Activated CD4-positive, alpha-beta T cell treated with anti-CD3 and anti-CD28 coated beads, Interleukin-2, amount 50 U/mL, for 48 hours (primary cell): Measurements from ENCODE around the gene ADAMTS17.

Experiments used
- DNase-seq, 2 experiments: peaks; one replicate each; pipeline ENCODE4 v3.0.0-alpha.2; 2020

Gene ADAMTS17

DNA sequence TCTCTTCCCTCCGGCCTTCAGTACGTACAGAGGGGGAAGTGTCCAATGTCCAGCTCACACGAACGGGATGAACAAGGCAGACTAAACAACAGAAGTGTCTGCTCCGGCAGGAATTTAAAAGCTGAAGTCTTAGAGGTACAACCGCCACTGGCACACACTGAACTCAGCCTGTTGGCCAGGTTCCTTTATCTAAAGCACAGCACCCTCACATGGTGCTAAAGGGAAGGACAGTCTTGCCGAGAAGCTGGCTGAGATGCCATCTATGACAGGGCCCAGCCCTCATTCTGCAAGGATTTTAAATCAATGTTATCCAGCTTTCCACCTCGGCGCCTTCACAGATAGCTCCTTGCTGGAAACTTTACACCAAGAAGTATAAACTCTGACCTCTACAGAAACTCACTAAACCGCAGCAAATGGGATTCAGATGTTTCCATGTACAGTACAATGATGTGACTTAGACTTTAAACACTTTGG is 2.8 kb downstream of the ADAMTS17 start:
- peak; percentile 48 to 65 for DNase-seq

DNA sequence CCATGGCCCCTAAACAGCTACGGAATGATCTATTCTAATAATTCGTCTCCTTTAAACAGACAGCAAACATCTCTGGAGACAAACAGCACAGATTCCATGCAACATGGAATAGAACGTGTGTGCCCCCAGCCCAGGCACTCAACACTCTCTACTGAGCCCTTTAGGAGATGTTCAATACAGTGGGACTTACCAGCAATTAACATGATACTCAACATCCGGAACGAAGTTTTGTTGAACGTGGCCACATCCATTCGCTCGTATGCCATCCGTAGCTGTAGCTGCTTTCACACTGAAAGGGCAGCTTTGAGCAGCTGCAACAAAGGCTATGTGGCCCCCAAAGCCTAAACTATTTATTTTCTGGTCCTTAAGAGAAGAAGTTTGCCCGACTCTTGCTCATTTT is 3.5 kb downstream of the ADAMTS17 start:
- DNase-seq = no peak

DNA sequence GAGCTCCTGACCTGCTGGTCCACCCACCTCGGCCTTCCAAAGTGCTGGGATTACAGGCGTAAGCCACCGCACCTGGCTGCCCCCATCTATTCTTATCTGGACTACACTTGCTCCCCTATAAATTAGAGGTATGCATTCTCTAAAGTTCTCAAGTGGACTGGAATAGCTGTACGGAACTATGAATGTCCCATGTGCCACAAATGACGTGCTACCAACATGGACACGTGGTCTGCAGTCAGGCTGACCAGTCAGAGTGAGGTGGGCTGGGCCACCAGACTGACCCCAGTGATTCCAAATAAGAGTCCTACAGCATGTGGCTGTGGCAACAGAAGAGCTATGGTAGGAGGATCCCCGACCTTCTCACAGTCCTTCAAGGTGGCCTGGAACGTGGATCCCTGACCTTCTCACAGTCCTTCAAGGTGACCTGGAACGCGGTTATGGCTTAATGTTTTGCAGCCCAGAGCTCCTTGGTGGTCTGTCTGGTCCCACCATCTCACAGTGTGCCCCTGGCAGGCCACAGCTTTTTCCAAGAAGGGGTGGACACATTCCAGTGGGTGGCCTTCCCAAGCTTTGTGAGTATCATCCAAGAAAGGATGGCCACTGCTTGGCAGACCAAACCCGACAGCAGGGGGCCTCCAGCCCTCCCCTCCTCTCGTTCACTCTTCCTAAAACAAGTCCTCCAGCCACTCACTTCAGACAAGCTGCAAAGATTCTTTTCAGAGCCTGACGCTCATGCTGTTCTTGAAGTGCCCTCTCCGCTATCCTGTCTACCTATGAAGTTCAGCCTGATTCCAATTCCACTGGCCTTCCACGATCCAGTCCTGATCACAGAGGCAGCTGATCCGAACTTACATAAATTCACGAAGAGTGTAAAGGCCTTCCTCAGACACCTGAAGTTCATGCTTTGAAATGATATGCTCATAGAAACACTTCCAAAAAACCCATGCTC is 4.4 kb downstream of the ADAMTS17 start:
- DNase-seq = no peak

DNA sequence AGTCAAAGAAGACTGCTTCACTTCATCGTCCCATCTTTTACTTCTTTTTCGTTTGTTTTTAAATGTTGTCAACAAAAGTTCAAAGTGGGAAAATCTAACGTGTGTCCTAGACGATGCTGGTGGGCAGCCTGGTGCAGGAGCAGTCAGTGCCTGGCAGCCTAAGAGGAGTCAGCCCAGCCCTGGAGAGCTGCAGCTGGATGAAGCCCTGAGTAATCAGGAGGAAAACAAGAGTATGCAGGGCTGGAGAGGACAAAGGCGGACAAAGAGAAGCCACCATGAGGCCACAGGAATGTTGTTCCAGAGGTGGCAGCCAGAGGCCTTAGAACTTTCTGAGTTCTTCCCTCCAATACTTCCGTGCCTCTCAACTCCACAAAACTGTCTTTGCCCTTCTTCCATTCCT is 5.7 kb downstream of the ADAMTS17 start:
- DNase-seq = no peak

DNA sequence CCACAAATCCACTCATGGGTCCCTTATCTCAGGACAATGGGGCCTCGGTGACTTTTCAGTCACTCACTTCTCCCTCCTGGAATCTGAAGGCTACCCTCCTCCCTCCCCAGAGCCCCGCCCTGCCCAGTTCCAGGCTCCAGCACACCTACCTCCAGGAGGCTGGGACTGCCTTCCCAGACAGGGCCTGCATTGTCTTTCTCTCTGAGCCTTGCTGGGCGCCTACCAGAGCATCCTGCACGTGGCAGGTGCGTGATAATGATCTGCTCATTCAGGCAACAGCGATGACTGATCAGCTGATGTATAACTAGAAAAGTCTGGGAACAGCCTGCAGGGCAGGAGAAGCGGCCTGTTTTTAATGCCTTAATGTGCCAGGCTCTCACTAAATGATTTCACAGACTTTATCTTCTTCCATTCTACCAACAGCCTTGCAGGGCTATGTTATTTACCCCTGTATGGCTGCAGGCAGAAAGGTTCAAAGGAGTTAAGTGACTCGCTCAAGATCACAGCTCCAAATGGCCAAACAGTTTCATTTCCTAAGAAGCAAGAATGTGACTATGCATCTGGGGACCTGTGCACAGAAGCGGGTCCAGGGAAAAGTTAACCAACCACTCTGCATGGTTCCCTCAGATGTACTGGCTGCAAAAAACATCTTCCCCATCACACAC is 6.3 kb downstream of the ADAMTS17 start:
- no peak for DNase-seq

DNA sequence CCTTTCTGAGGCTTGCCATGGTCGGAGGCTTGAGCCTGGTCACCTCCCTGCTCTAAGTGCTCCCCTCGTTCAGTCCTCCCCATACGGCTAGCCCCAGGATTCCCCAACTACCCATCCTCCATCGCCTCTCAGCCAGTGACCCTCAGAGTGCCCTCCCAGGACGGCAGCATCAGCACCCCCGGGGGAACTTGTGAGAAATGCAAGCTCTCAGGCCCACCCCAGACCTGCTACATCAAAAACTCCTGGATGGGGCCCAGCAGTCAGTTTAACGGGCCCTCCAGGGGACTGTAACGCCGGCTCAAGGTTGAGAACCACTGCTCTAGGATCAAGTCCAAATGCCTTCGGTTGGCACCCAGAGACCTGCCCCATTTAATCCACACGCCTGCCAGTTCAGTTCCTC is 6.9 kb downstream of the ADAMTS17 start:
- DNase-seq = no peak

DNA sequence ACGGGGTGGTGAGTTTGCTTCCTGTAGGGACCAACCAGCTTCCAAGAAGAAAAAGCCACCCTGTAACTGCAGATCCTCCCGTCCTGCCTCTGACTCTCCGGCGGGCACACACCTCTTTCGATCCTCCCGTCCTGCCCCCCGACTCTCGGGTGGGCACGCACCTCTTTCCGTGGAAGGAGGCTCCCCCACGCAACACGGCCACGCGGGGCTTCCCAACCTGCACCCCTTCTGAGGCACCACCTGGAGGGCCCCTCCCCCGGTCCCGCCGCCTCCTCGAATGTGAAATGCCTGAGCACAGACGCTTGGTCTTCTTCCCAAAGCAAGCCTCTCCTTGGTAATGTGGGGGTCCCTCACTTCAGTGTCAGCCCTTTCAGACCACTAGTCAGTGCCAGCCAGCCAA is 7.3 kb downstream of the ADAMTS17 start:
- no peak for DNase-seq

DNA sequence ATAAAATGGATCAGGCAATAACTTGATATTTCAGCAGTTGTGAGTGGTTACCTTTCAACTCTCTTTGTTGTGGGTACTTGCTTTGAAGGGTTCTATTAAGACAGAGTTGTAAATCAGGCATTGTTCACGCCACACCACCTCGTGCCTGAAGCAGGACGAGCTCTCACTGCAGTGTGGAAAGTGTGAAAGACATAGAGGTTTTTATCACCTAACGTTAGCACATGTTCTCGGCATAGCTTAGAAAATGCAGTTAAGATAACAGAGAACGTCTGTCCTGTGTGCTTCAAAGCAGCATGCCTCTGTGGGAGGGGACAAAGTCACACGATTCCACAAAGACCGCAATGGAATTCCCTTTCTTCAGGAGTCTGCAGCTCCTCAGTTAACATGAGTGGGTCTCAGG is 7.8 kb downstream of the ADAMTS17 start:
- no peak for DNase-seq

DNA sequence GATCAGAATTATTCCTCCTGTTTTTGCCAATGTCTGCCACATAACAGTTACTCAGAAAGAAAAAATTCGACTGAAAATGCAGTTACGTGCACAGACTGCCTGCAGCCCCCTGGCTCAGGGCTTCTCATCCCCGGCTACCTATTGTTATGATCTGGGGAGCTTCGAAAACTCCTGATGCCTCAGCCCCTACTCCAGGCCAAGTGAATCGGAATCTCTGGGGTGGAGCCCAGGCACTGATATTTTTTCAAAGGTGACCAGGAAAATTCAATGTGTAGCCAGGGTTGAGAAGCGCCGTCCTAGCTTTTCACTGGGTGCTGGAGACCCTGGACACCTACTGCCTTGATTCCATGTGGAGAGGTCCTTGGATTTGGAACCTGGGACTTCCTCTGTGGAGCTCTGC is 8.5 kb downstream of the ADAMTS17 start:
- DNase-seq = no peak

DNA sequence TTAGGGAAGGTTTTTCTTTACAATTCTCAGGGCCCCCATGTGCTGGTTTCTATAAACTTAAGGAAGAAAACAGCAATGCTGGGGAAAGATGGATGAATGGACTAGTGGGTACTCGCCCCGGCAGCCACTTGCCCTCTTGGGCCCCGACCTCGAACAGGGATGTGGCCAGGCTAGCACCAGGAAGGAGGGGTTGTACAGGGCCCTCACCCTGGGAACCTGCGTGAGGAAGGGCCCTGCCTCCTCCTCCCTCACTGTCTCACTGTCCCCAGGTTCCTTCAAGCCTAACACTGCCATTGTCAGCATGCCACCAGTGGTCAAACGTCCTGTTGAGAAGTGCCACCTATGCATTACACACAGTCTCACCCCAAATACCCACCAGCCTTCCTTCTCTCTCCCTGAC is 9.1 kb downstream of the ADAMTS17 start:
- DNase-seq = no peak

DNA sequence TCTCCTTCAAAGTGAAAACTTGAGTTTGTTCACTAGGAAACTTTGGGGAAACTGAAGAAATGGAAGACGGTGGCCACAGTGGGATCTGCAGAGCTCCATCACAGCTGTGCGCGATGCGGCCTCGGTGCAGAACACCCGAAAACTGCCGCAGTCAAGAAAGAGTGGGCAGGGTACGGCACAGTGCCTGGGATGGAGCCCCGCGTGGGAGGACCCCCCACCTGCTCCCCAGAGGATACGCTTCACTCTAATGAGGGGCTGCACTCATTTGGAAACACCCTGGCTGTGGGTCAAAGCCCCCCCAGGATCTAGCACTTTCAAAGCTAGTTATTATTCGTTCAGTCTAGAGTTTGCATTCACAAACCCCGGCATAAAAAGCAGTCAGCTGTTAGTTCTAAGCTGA is 9.5 kb downstream of the ADAMTS17 start:
- DNase-seq = no peak

DNA sequence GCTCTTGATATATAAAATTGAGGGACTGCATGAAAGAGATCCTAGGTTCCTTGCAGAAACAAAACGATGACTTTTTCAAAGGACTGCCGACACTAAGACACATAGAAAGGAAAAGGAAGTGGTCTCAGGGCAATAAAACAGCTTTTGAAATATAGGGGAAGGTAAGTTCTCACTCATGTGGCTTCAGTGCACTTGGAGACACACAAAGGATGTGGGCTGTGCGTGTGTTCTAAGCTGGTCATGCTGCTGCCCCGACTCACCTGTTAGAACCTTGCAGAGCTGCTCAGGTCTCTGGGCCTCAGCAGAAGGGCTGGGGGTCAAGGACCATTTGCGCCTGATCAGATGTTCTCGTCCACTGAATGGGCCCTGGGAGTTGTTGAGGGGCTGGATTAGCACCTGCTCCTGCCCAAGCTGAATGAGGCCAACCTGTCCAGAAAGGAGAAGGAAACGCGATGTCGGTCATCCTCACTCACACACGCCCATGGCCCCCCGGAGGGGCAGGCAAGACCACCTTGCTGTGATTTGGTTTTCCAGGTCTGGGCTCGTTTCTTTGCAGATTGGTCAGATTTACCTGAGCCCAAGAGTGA is 11.1 kb downstream of the ADAMTS17 start:
- DNase-seq = no peak

DNA sequence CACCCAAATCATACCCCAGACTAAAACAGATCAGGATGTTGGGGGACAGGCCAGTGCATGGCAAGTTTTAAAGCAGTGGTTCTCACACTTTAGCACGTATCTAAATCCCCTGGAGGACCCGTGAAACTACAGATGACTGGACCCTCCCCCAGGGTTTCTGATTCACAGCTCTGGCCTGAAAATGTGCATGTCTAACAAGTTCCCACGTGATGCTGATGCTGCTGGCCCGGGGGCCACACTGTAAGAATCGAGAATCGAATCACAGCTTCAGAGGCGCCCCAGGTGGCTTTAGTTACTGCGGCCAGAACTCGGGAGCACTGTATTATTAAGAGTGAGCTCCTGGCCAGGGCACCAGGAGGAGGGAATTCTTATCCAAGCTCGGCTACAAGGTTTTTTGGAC is 11.6 kb downstream of the ADAMTS17 start:
- DNase-seq = peak; percentile 33 to 50

DNA sequence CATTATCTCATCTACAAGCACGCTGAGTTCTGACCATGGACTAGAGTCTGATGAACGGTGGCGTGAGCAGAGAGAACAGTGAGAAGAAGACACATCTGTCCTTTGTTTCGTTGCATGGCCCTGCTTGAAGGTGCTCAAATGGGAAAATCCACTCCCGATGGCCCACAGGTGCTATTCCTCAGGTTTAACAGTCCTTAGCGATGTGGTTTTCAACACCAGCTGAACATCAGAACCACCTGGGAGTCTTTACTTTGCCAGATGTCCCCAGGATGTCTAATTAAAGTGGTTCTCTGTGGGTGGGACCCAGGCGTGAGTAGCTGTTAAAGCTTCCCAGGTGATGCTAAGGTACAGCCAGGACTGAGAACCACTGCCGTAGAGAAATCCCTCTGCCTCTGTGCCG is 13.0 kb downstream of the ADAMTS17 start:
- no peak for DNase-seq

DNA sequence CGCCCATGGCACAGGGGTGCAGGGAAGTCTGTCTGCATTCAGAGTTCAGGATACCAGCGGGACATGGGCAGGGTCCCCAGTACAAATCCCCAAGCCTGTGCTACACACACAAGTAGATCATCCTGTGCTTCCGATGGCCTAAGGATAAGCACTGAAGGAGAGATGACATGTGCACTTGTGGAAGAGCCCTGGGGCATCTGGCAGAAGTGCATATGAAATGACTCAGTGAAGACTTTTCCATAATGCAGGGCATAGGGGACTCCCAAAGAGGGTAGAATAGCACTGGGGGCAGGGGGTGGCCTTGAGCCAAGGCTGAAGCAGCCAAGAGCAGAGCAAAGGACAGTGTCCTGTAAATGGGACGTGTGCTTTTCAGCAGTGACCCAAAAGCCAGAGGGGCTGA is 22.9 kb downstream of the ADAMTS17 start:
- DNase-seq = no peak

DNA sequence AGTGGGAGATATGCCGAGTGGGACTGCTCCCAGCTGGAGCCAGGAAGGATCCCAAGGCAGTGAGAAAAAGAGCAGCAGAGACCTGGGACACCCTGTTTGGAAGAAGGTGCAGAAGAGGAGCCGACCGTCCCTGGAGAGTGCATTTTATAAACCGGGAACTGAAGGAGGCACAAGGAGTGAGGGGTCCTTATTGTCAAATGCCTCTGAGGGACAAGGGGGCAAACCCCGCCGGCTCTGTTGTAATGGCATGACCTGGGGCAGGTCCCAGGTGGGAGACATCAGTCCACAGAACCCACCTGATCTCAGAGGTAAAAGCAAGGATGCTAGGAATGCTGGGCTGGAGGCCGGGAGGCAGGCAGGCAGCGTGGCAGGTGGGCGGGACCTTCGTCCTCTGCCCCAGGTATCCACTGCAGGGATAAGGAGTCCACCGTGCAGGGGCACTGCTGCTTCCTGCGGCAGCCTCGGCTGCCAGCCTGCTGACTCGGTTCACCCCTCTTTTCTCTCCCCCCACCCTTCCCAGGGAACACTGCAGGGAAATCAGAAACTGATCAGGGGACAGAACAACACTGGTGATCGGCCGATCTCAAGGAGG is 26.9 kb downstream of the ADAMTS17 start:
- DNase-seq = no peak

DNA sequence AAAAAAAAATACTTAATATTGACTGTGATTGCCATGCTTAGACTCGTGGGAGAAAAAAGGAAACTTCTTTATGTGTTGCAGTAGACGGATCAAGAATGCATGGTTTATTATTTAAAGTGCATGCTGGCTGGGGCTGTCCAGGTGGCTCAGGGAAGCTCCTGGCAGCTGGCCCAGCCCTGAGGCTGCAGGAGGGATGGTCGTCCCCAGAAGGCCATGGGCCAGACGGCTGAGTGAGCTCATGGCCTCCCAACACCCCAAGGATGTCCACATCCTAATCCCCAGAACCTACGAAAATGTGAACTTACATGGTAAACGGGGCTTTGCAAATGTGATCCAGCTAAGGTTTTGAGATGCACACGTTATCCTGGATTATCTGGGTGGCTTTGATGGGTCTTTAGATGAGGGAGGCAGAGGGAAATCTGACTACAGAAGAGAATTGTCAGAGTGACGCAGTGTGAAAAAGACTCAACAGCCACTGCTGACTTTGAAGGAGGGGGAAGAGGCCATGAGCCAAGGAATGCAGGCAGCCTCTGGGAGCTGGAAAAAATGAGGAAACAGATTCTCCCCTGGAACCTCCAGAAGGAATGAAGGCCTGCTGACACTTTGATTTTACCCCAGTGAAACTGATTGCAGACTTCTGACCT is 29.8 kb downstream of the ADAMTS17 start:
- no peak for DNase-seq

DNA sequence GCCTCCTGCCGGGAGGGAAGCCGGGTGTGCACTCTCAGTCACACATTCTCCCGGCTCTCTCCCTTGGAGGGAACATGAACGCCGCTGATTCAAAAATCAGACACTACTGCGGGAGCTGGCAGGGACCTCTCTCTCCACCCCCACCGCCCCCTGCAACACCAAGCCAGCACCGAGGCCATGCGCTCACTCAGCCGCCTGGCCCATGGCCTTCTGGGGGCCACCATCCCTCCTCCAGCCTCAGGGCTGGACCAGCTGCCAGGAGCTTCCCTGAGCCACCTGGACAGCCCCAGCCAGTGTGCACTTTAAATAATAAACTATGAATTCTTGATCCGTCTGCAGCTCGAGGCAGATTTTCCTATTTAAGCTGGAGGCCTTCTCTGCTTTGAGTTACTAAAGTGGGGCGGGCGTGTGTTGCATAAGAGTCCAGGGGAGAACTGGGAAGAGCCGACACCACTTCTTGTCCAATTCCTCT is 30.6 kb downstream of the ADAMTS17 start:
- DNase-seq = no peak

DNA sequence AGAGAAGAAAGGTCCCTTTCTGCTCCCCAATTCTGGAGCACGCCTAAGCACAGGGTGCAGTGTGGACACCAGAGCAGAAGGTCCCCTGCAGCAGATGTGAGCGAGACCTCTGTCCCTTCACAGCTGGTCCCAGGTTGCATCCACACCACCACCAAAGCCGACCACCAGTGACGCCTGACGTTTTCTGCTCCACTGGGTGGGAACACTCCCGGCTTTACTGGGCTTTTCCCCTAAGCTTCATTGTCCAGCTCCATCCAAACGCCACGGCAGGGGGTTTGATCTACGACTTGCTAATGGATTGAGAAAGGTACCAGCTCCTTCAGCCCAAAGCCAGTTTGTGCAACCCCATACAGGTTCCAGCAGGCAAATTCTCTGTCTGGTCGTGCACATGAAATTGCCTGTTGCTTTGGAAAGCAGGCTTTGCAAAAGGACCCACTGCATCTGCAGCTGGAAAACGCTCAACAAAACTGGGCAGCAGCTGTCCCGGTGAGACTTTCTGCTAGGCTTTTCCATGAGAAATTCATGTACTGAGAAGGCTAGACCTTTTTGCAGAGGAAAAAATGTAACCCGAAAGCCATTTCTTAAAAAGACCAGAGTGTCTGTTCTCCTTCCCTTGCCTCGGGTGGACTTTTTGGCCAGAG is 31.1 kb downstream of the ADAMTS17 start:
- no peak for DNase-seq

DNA sequence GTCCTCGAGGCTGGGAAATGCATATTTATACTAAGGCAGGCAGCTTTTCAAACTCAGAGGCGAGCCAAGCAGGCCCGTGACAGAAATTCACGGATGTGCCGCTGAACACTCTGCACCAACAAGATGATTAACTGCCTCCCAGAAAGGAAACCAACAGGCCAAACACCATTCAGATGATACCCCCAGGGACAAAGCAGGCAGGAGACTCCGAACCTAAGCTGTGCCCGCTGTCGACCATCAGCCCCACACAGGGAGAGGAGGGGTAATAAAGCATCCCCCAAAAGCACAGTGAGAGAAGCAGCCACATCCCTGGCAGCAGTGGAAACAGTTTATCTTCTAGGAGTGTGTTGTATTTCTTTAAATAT is 31.8 kb downstream of the ADAMTS17 start:
- DNase-seq = no peak

DNA sequence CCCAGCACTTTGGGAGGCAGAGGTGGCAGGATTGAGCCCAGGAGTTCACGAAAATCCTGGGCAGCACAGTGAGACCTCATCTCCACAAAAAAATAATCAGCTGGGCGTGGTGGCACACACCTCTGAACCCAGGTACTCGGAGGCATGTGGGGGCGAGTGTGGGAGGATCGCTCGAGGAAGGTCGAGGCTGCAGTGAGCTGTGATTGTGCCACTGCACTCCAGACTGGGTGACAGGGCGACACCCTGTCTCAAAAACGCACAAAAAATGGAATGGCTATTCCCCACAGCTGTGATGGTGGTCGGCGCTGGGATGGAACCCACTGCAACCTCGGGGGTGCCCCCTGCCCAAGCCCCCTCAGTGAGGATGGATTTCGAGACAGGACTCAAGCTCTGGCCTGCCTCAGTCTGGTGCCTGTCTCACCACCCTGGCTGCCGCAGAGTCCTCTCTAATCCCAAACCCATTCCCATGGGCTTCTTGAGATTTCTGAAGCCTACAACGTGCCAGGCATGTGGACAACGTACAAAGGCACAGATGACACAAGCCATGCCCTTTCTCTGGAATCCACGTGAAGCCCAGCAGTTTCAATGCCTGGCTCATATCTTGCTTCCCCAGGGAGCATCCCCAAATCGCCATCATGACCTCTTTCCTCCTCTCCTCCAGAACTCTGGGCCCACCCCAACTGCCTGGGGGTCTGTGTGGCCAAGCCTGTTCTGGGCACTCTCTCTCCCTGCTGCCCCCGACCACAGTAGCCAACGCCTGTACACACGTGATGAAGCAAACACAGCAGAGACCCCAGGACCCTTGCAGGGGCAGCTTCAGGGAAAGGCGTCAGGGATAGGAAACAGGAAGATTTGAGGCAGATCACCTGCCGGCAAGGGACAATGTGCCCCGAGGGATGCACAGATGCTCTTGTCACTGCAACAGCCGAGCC is 32.4 kb downstream of the ADAMTS17 start:
- DNase-seq = no peak
